Thymus (tissue), 11 donors: ENCODE data around the gene ANGPTL2. TPM values are rescaled to one million over a fixed set of nuclear protein-coding genes. Genes with fewer than 3 reads are reported as not detected.

Source experiments
- DNase-seq, 9 donors: peaks; one replicate each; pipeline ENCODE4 v3.0.0-alpha.2; 2013; ENCODE audit warnings: low spot score in 9 of 9, low read depth in 6 of 9, missing footprints in 1 of 9
- H3K27ac ChIP-seq, 2 donors: one replicate each; pipeline ENCODE4 v1.5.1; 2013; ENCODE audit warnings: control low read depth in 1 of 2, low read depth in 1 of 2, low read length in 1 of 2, mild to moderate bottlenecking in 1 of 2, moderate library complexity in 1 of 2
- H3K27me3 ChIP-seq, 2 donors: one replicate each; pipeline ENCODE4 v1.5.1; 2013; ENCODE audit warnings: low read length in 1 of 2; ENCODE audit not compliant: control insufficient read depth in 2 of 2, insufficient read depth in 1 of 2
- H3K36me3 ChIP-seq, 2 donors: one replicate each; pipeline ENCODE4 v1.5.1; 2013; ENCODE audit warnings: low read length in 1 of 2, mild to moderate bottlenecking in 1 of 2, moderate library complexity in 1 of 2; ENCODE audit not compliant: control insufficient read depth in 2 of 2, insufficient read depth in 2 of 2
- H3K4me1 ChIP-seq, 2 donors: one replicate each; pipeline ENCODE4 v1.5.1; 2013; ENCODE audit warnings: low read length in 2 of 2; ENCODE audit not compliant: control insufficient read depth in 2 of 2, insufficient read depth in 2 of 2
- H3K4me3 ChIP-seq, 2 donors: one replicate each; pipeline ENCODE4 v1.5.1; 2013; ENCODE audit warnings: low read length in 2 of 2, control low read depth in 1 of 2, mild to moderate bottlenecking in 1 of 2
- H3K9me3 ChIP-seq, 2 donors: one replicate each; pipeline ENCODE4 v1.5.1; 2013; ENCODE audit warnings: low read length in 1 of 2, mild to moderate bottlenecking in 1 of 2; ENCODE audit not compliant: control insufficient read depth in 2 of 2, insufficient read depth in 1 of 2
- WGBS: extraction: QIAGEN DNeasy Blood & Tissue Kit; methylation state at CpG from one replicate; pipeline ENCODE4 v1.1.7; 2013; 5-methylcytosine and 5-hydroxymethylcytosine counted together
- polyA plus RNA-seq: library from polyadenylated mRNA; stranded (reverse); fragments of 200-250 nt; gene quantifications from one replicate; pipeline ENCODE4 v1.2.3, GENCODE V29; 2013
- total RNA-seq: library from RNA; stranded (reverse); fragments of 120-200 nt; gene quantifications from one replicate; pipeline ENCODE4 v1.2.4, GENCODE V29; 2013
- donor health status: healthy.

Gene ANGPTL2
- total and polyA plus RNA-seq, 2 donors = 3.1 to 3.2 TPM

DNA sequence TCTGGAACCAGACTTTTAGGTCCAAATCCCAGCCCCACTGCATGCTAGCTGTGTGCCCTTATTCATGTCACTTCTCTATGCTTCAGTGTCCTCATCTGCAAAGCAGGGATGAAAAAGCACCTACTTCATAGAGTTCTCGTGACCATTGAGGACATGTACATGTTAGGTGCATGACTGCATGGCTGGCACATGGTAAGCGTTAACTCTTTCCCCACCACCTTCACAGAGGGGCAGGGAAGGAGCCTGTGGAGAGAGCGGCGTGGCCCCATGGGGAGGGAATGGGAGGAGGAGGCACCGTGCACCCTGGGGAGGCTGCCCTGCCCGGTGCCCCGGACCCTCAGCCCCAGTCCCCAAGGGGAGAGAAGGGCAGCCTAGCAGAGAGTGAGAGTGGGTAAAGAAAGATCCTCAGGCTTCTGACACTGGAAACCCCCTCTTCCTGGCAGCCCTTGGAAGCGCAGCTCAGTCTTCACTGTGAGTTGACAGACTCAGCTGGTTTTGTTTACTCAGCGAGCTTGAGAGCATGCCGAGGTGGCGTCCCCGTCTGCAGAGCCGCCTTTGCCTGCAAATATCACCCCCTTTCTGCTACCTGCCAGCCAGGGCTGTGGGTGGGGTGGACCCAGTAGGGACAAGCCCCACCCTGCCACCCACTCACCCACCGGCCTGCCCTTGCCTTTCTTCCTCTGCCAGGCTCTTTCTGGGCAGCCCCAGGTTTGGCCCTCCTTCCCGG is 10.6 kb upstream of the ANGPTL2 start:
- H3K4me1 ChIP-seq = peaks cover 0 to 4% of the 10 kb centered on the region in 2 donors
- H3K36me3 ChIP-seq = no peaks in the 10 kb centered on the region
- DNase-seq = no peak
- 94% methylated on average over 15 of the region's 15 CpGs for WGBS
- H3K9me3 ChIP-seq = no peaks in the 10 kb centered on the region
- H3K27me3 ChIP-seq = no peaks in the 10 kb centered on the region
- H3K27ac ChIP-seq = peak overlapping the region; percentile 4 to 71
- H3K4me3 ChIP-seq = no peak overlapping the region

DNA sequence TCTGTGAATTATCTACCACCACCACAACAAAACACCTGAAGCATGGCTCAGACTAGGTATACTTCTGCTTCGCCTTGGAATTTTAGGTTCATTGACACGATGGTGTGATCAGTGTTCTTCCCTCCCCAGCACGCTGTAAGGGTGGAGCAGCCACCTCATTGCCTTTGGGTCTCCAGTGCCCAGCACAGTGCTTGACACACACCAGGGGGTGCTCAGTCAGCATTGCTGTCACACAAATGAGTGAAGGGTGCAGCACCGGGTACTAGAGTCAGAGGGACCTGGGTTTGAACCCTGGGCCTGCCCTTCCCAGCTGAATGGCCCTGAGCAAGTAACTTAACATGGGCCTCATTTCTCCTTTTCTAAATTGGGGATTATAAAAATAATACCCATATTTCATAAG is 9.9 kb upstream of the ANGPTL2 start:
- DNase-seq = no peak
- H3K4me1 ChIP-seq = peaks cover 0 to 4% of the 10 kb centered on the region in 2 donors
- no peaks in the 10 kb centered on the region for H3K36me3 ChIP-seq
- no peak overlapping the region for H3K27ac ChIP-seq
- H3K27me3 ChIP-seq = no peaks in the 10 kb centered on the region
- H3K4me3 ChIP-seq = no peak overlapping the region
- 99% methylated on average over 4 of the region's 4 CpGs for WGBS
- H3K9me3 ChIP-seq = no peaks in the 10 kb centered on the region

DNA sequence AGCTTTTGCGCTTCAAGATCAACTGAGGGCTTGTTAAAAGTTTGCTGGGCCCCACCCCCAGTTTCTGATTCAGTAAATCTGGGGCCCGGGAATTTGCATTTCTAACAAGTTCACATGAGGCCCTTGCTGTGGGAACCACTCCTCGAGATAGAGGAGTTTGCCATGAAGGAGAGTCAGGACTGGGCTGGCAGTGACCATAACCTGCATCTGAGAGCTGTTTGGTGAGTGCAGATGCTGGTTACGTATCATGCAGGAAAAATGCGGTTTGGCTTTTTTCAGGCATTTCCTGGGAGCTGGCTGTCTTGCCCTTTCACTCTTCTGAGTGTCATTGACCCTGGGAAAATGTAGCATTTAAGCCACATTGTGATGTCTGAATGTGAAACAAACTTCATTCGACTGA is 9.4 kb upstream of the ANGPTL2 start:
- no peak overlapping the region for H3K27ac ChIP-seq
- DNase-seq = no peak

DNA sequence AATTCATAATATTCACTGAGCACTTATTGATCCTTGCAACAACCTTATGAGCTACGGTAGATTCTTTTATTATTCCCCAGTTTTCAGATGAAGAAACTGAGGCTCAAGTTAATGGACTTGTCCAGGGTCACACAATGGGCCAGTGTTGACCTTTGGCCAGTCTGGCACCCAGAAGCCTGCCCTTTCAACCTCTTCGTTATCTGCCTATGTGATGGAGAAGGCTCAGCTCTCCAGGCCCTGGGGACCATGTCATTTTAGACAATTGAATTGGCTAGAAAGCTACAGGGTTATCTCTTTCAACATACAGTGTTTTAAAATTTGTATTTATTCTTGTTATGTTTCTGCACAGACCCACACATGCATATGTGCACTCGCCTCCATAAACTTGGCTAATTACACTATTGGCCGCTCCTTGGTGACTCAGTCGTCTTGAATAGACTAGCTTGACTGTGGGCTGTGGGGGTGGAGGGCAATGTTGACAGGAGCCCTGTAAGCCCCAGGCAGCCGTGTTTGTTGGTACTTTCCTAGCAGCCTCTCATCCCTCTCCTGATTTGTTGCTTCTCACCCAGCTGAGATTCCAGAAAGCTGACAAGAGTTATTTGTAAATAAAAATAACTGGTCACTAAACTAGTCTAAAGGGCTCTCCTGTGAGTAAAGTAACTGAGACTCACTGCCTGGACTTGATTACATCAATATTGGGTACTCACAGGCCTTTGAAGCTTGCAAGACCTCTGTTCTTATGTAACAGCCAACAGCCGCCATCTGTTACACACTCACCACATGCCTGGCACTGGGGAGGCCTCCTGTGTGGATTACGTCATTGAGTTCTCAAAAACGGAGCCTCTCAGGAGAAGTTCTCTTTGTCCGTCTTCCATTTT is 8.5 kb upstream of the ANGPTL2 start:
- no peak for DNase-seq
- WGBS = 95% methylated on average over 10 of the region's 10 CpGs
- no peaks in the 10 kb centered on the region for H3K9me3 ChIP-seq
- no peaks in the 10 kb centered on the region for H3K27me3 ChIP-seq
- peaks cover 0 to 4% of the 10 kb centered on the region in 2 donors for H3K4me1 ChIP-seq
- no peak overlapping the region for H3K4me3 ChIP-seq
- no peaks in the 10 kb centered on the region for H3K36me3 ChIP-seq
- no peak overlapping the region for H3K27ac ChIP-seq

More for the DNA sequence above, 9.4 kb upstream of the ANGPTL2 start:
- H3K4me3 ChIP-seq = no peak overlapping the region
- peaks cover 0 to 4% of the 10 kb centered on the region in 2 donors for H3K4me1 ChIP-seq
- no peaks in the 10 kb centered on the region for H3K9me3 ChIP-seq
- 95% methylated on average over 6 of the region's 6 CpGs for WGBS
- H3K27me3 ChIP-seq = no peaks in the 10 kb centered on the region
- H3K36me3 ChIP-seq = no peaks in the 10 kb centered on the region

- no peak for DNase-seq
- Histone ChIP-seq H3K9me3 (no peaks in the 10 kb centered on the region), H3K27ac (no peak overlapping the region), H3K36me3 (no peaks in the 10 kb centered on the region), H3K27me3 (peaks cover 0 to 3% of the 10 kb centered on the region in 2 donors), H3K4me3 (no peak overlapping the region), H3K4me1 (peaks cover 0 to 4% of the 10 kb centered on the region in 2 donors)
- 97% methylated on average over 2 of the region's 2 CpGs for WGBS
These were observed 7.8 kb upstream of the ANGPTL2 start for GRCh38 chr9:127130235-127130634.

- Histone ChIP-seq H3K9me3 (no peaks in the 10 kb centered on the region), H3K27ac (no peak overlapping the region), H3K4me3 (no peak overlapping the region), H3K4me1 (peaks cover 0 to 4% of the 10 kb centered on the region in 2 donors), H3K36me3 (no peaks in the 10 kb centered on the region), H3K27me3 (peaks cover 0 to 6% of the 10 kb centered on the region in 2 donors)
- DNase-seq = no peak
- 85% methylated on average over 3 of the region's 3 CpGs for WGBS
These were observed 7.3 kb upstream of the ANGPTL2 start for GRCh38 chr9:127129718-127130085.

GRCh38 chr9:127129073-127129717 is 6.8 kb upstream of the ANGPTL2 start:
- no peak for DNase-seq
- H3K9me3 ChIP-seq = no peaks in the 10 kb centered on the region
- H3K36me3 ChIP-seq = no peaks in the 10 kb centered on the region
- H3K4me1 ChIP-seq = peaks cover 0 to 3% of the 10 kb centered on the region in 2 donors
- 92% methylated on average over 5 of the region's 5 CpGs for WGBS
- H3K4me3 ChIP-seq = no peak overlapping the region
- no peak overlapping the region for H3K27ac ChIP-seq
- peaks cover 0 to 6% of the 10 kb centered on the region in 2 donors for H3K27me3 ChIP-seq

DNA sequence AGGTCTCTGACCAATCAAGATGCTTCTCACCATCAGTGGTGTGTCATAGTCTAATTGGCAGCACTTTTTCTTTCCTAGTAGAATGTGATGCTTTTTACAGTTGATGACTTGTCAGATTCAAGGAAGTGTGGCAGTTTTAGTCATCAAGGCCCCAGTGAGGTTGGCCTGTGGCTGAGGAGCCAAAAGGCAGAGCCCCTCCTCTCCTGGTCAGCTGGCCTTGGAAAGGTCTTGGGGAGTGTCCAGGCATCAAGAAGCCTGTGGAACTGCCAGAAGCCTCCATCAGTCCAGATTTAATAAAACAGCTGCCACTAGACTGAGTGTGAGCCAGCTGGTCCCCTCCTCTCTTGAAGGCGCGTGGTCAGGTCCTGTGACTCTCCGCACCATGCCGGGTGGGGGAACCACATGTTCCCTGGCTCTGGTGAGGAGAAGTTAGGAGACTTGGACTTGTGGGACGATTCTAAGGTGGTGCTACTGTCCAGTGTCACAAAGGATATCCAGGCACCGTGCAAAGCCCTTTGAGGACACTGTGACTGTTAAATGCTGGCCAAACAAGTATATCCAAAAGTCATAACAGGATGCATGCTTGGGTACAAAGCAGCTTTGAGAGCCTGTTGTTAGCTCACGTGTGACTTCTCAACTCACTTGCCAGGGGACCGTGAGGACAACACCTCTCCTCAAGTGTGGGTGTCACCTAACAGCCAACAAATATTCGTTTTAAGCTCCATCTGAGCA is 6.1 kb upstream of the ANGPTL2 start:
- no peaks in the 10 kb centered on the region for H3K36me3 ChIP-seq
- DNase-seq = no peak
- no peak overlapping the region for H3K27ac ChIP-seq
- H3K4me1 ChIP-seq = no peaks in the 10 kb centered on the region
- no peaks in the 10 kb centered on the region for H3K9me3 ChIP-seq
- peaks cover under 1 to 13% of the 10 kb centered on the region in 2 donors for H3K27me3 ChIP-seq
- H3K4me3 ChIP-seq = no peak overlapping the region
- WGBS = 92% methylated on average over 9 of the region's 9 CpGs
